SK-N-MC (cell line): ENCODE data around the gene PI3.

ENCODE experiments used
- EZH2 ChIP-seq: fragments of 200-600 bp; sonication (generic); IDR thresholded peaks from one replicate; pipeline ENCODE4 v1.6.1; 2017; ENCODE audit warnings: antibody characterized with exemption
- FOXP2 ChIP-seq: optimal IDR thresholded peaks from 2 replicates; pipeline ENCODE3; 2011; ENCODE audit warnings: mild to moderate bottlenecking, moderate library complexity; ENCODE audit not compliant: insufficient read depth; ENCODE audit errors: extremely low read length, control extremely low read depth
- POLR2AphosphoS5 ChIP-seq: IDR thresholded peaks from 2 replicates; pipeline ENCODE4 v1.6.1; 2012; ENCODE audit warnings: mild to moderate bottlenecking, low read depth, low read length, borderline replicate concordance

GRCh38 chr20:45140836-45141235, 33.9 kb upstream of the PI3 start:
- TF ChIP-seq EZH2 (no peak), POLR2AphosphoS5 (no peak), FOXP2 (no peak)
